K562 (cell line): ENCODE results near the gene PRTFDC1. TPM values are rescaled to one million over a fixed set of nuclear protein-coding genes. Genes with fewer than 3 reads are reported as not detected.

Experiments
- BRD4 ChIP-seq: fragments of 200-600 bp; sonication (generic); IDR thresholded peaks from 2 replicates; pipeline ENCODE4 v1.6.1; 2017; ENCODE audit warnings: inconsistent platforms
- CHD4 ChIP-seq: fragments of 200-600 bp; sonication (generic); IDR thresholded peaks from 3 replicates; pipeline ENCODE4 v1.6.1; 2012; ENCODE audit warnings: low read depth, mild to moderate bottlenecking, mixed read lengths, low read length, inconsistent platforms; ENCODE audit not compliant: insufficient read depth, insufficient replicate concordance, poor library complexity, severe bottlenecking
- FOXK2 ChIP-seq, 2 experiments: fragments of 450-650 bp; IDR thresholded peaks in 1 of 2; conservative IDR thresholded peaks in 1 of 2; 2 replicates each; pipeline ENCODE4 v1.6.1; 2016; ENCODE audit warnings: low read depth in 2 of 2, mild to moderate bottlenecking in 1 of 2
- GATAD2B ChIP-seq: fragments of 450-650 bp; IDR thresholded peaks from 2 replicates; pipeline ENCODE4 v1.6.1; 2017; ENCODE audit warnings: mild to moderate bottlenecking, borderline replicate concordance
- MBD2 ChIP-seq: sonication (generic); IDR thresholded peaks from 2 replicates; pipeline ENCODE4 v1.6.1; 2016; ENCODE audit warnings: low read depth, borderline replicate concordance
- SREBF2 ChIP-seq: sonication (generic); formaldehyde crosslinking; IDR thresholded peaks from 2 replicates; pipeline ENCODE4 v1.4.0; 2020; ENCODE audit warnings: mild to moderate bottlenecking, missing genetic modification reagents
- YY1 ChIP-seq, 3 experiments: IDR thresholded peaks; 2 replicates each; pipeline ENCODE4 v1.6.1; 2011; ENCODE audit warnings: low read length in 2 of 3, mild to moderate bottlenecking in 2 of 3, moderate library complexity in 2 of 3, borderline replicate concordance in 1 of 3, control low read depth in 1 of 3, low read depth in 1 of 3; ENCODE audit not compliant: insufficient read depth in 3 of 3, insufficient replicate concordance in 2 of 3, control insufficient read depth in 1 of 3, insufficient read length in 1 of 3; ENCODE audit errors: extremely low read depth in 1 of 3
- ZFP36 ChIP-seq: fragments of 150-350 bp; IDR thresholded peaks from 2 replicates; pipeline ENCODE4 v1.6.1; 2018; ENCODE audit warnings: low read length, low read depth; ENCODE audit not compliant: partially characterized antibody
- ZKSCAN1 ChIP-seq: fragments of 150-350 bp; IDR thresholded peaks from 2 replicates; pipeline ENCODE4 v1.6.1; 2016; ENCODE audit warnings: low read depth, low read length
- ZNF121 ChIP-seq: sonication (generic); formaldehyde crosslinking; conservative IDR thresholded peaks from 2 replicates; pipeline ENCODE4 v1.8.0; 2022; ENCODE audit warnings: missing genetic modification reagents
- ZNF143 ChIP-seq: sonication (generic); formaldehyde crosslinking; IDR thresholded peaks from 2 replicates; pipeline ENCODE4 v1.9.0; 2022; ENCODE audit warnings: mild to moderate bottlenecking, missing genetic modification reagents
- ZNF644 ChIP-seq: fragments of 200-800 bp; sonication (Bioruptor generic); IDR thresholded peaks from 2 replicates; pipeline ENCODE4 v1.6.1; 2016; ENCODE audit warnings: low read depth, missing genetic modification characterization, missing compliant biosample characterization
- ZNF695 ChIP-seq: fragments of 450-650 bp; formaldehyde crosslinking; IDR thresholded peaks from 2 replicates; pipeline ENCODE4 v1.4.0; 2020; ENCODE audit warnings: mild to moderate bottlenecking, moderate library complexity
- polyA plus RNA-seq, 8 experiments: library from polyadenylated mRNA; depleted of rRNA in 4 of 8; stranded (reverse) in 5 of 8; unstranded in 3 of 8; fragments of >200 nt; fragmentation: Nextera tagmentation in 2 of 8; fragmentation: Illumina TruSeq in 1 of 8; extraction: Ambion mirVana in 2 of 8; extraction: Trizol in 1 of 8; gene quantifications; 2 replicates each; pipeline versions ENCODE4 v1.2.1 to v1.2.3, GENCODE V29; 2011 to 2014; ENCODE audit warnings: inconsistent platforms in 1 of 8, missing spikeins in 1 of 8
- total RNA-seq, 7 experiments: library from RNA; depleted of rRNA in 6 of 7; stranded (reverse); fragments of >200 nt in 6 of 7; fragmentation: Illumina TruSeq in 2 of 7; extraction: Trizol in 2 of 7; gene quantifications; 2 replicates each; pipeline versions ENCODE4 v1.2.1 to v1.2.3, GENCODE V29; 2011 to 2021; ENCODE audit warnings: low replicate concordance in 1 of 7
- TF ChIP-seq, protein P1 (sequence below), 2 experiments: fragments of 450-650 bp in 1 of 2; IDR thresholded peaks; 2 replicates each; pipeline ENCODE4 v1.6.1; 2011 to 2017; ENCODE audit warnings: low read depth in 2 of 2, antibody characterized with exemption in 1 of 2, borderline replicate concordance in 1 of 2, low read length in 1 of 2, mild to moderate bottlenecking in 1 of 2, mixed read lengths in 1 of 2; ENCODE audit not compliant: control insufficient read depth in 1 of 2
- TF ChIP-seq, protein P2 (sequence below): sonication (generic); formaldehyde crosslinking; IDR thresholded peaks from 2 replicates; pipeline ENCODE4 v1.8.1; 2023; ENCODE audit warnings: mild to moderate bottlenecking, missing genetic modification reagents
- TF ChIP-seq, protein P3 (sequence below), 2 experiments: IDR thresholded peaks; 2 replicates each; pipeline ENCODE4 v1.6.1; 2012; ENCODE audit warnings: improper control_type of control experiment in 2 of 2, low read depth in 2 of 2, low read length in 2 of 2, borderline replicate concordance in 1 of 2
- TF ChIP-seq, protein P4 (sequence below): sonication (generic); formaldehyde crosslinking; IDR thresholded peaks from 2 replicates; pipeline ENCODE4 v1.9.0; 2022; ENCODE audit warnings: mild to moderate bottlenecking, missing genetic modification reagents

The PRTFDC1 gene
- total and polyA plus RNA-seq, 9 of the 15 experiments (the other 6 are each of a cell fraction or from before 2014, with no cell fraction given) = 7.0 to 27.6 (median 10.0) TPM

DNA sequence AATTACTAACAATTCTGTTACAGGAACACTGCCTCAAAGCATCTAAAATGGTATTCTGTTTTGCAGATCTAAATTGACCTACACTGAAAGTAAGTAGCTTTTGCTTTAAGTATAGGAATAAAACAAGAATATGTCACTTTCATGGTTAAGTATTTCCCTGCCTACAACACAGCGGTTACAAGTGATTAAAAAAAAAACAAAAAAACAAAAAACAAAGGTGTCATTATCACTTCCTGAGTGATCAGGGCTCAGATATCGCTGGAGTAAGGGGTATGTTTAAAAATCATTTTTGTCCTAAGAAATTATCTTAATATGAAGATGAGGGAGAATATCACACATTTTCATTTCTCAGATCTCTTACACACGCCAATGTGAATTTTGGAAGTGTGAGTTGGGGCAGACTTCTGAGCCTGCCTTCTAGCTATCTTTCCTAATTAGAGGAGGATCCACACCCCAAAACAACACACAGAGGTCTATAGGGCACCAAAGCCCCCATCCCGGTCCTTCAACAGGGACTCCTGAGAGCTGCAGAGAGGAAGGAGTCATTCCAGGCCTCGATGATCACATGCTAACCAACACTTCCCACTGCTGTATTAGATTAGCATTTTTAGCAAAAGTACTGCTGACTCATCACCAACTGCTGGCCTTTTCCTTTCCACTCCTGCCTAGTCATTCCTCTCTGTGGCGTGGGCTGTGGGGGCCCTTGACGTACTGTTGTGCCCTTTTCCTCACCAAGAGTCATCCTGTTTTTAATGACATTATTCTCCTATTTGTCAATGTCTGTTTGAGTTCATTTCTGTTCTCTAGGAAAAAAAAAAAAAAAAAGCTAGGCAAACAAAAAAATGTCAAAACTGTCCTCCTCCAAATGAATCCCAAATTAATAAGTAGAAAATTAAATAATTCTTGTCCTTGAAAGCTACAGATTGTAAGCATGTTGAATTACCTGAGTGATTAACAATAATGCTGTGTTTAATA is 31.2 kb downstream of the PRTFDC1 start (continued):
- TF ChIP-seq, protein P1, sequence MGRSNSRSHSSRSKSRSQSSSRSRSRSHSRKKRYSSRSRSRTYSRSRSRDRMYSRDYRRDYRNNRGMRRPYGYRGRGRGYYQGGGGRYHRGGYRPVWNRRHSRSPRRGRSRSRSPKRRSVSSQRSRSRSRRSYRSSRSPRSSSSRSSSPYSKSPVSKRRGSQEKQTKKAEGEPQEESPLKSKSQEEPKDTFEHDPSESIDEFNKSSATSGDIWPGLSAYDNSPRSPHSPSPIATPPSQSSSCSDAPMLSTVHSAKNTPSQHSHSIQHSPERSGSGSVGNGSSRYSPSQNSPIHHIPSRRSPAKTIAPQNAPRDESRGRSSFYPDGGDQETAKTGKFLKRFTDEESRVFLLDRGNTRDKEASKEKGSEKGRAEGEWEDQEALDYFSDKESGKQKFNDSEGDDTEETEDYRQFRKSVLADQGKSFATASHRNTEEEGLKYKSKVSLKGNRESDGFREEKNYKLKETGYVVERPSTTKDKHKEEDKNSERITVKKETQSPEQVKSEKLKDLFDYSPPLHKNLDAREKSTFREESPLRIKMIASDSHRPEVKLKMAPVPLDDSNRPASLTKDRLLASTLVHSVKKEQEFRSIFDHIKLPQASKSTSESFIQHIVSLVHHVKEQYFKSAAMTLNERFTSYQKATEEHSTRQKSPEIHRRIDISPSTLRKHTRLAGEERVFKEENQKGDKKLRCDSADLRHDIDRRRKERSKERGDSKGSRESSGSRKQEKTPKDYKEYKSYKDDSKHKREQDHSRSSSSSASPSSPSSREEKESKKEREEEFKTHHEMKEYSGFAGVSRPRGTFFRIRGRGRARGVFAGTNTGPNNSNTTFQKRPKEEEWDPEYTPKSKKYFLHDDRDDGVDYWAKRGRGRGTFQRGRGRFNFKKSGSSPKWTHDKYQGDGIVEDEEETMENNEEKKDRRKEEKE (IDR thresholded peaks at IDR 0.05; ENCODE audit: borderline replicate concordance in 1 of 2, control insufficient read depth in 1 of 2, low read depth in 2 of 2, low read length in 1 of 2) = no peak
- TF ChIP-seq, protein P2, sequence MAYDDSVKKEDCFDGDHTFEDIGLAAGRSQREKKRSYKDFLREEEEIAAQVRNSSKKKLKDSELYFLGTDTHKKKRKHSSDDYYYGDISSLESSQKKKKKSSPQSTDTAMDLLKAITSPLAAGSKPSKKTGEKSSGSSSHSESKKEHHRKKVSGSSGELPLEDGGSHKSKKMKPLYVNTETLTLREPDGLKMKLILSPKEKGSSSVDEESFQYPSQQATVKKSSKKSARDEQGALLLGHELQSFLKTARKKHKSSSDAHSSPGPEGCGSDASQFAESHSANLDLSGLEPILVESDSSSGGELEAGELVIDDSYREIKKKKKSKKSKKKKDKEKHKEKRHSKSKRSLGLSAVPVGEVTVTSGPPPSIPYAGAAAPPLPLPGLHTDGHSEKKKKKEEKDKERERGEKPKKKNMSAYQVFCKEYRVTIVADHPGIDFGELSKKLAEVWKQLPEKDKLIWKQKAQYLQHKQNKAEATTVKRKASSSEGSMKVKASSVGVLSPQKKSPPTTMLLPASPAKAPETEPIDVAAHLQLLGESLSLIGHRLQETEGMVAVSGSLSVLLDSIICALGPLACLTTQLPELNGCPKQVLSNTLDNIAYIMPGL (CRISPR knock-in tag) = no peak
- TF ChIP-seq, protein P3, sequence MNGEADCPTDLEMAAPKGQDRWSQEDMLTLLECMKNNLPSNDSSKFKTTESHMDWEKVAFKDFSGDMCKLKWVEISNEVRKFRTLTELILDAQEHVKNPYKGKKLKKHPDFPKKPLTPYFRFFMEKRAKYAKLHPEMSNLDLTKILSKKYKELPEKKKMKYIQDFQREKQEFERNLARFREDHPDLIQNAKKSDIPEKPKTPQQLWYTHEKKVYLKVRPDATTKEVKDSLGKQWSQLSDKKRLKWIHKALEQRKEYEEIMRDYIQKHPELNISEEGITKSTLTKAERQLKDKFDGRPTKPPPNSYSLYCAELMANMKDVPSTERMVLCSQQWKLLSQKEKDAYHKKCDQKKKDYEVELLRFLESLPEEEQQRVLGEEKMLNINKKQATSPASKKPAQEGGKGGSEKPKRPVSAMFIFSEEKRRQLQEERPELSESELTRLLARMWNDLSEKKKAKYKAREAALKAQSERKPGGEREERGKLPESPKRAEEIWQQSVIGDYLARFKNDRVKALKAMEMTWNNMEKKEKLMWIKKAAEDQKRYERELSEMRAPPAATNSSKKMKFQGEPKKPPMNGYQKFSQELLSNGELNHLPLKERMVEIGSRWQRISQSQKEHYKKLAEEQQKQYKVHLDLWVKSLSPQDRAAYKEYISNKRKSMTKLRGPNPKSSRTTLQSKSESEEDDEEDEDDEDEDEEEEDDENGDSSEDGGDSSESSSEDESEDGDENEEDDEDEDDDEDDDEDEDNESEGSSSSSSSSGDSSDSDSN (IDR thresholded peaks at IDR 0.05; ENCODE audit: borderline replicate concordance in 1 of 2, low read depth in 2 of 2, low read length in 2 of 2) = no peak
- peak; percentile 86 for TF ChIP-seq BRD4
- no peak for TF ChIP-seq CHD4
- TF ChIP-seq ZNF644 (tag) = peak; percentile 68
- peak; percentile 39 for TF ChIP-seq ZFP36
- no peak for TF ChIP-seq ZNF143 (CRISPR knock-in tag)
- peak; percentile 28 to 29; a peak in 1 of 4 replicates for TF ChIP-seq FOXK2 (conservative IDR thresholded peaks at IDR 0.05 in 1 of 2, IDR thresholded peaks at IDR 0.05 in 1 of 2; ENCODE audit: low read depth in 2 of 2)
- TF ChIP-seq ZKSCAN1 = no peak
- TF ChIP-seq, protein P4, sequence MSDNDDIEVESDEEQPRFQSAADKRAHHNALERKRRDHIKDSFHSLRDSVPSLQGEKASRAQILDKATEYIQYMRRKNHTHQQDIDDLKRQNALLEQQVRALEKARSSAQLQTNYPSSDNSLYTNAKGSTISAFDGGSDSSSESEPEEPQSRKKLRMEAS (CRISPR knock-in tag) = peak; percentile 57; the same call in 1 of the 2 replicates
- TF ChIP-seq ZNF121 (CRISPR knock-in tag) = no peak
- TF ChIP-seq SREBF2 = no peak
- TF ChIP-seq MBD2 = peak; percentile 71; the same call in 1 of the 2 replicates
- peak in 1 of 3 experiments; percentile 28 for TF ChIP-seq YY1 (IDR thresholded peaks at IDR 0.05; ENCODE audit: borderline replicate concordance in 1 of 3, control insufficient read depth in 1 of 3, extremely low read depth in 1 of 3, insufficient read depth in 3 of 3, insufficient read length in 1 of 3, insufficient replicate concordance in 2 of 3, low read depth in 1 of 3, low read length in 2 of 3)
- TF ChIP-seq GATAD2B = peak; percentile 56; the same call in 1 of the 2 replicates
- 0 out of 2 replicates have a peak, but pooled peaks have one; percentile 61 for TF ChIP-seq ZNF695
